Kidney glomerular epithelial cell (primary cell): ENCODE measurements around the gene PFN3.
A peak's percentile ranks its signal among the peaks of the same experiment; 100 is the strongest.

Experiments used
- DNase-seq: peaks from one replicate; lab custom pipeline; 2025; lab: John Stamatoyannopoulos, UW

The PFN3 gene, protein sequence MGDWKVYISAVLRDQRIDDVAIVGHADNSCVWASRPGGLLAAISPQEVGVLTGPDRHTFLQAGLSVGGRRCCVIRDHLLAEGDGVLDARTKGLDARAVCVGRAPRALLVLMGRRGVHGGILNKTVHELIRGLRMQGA

DNA sequence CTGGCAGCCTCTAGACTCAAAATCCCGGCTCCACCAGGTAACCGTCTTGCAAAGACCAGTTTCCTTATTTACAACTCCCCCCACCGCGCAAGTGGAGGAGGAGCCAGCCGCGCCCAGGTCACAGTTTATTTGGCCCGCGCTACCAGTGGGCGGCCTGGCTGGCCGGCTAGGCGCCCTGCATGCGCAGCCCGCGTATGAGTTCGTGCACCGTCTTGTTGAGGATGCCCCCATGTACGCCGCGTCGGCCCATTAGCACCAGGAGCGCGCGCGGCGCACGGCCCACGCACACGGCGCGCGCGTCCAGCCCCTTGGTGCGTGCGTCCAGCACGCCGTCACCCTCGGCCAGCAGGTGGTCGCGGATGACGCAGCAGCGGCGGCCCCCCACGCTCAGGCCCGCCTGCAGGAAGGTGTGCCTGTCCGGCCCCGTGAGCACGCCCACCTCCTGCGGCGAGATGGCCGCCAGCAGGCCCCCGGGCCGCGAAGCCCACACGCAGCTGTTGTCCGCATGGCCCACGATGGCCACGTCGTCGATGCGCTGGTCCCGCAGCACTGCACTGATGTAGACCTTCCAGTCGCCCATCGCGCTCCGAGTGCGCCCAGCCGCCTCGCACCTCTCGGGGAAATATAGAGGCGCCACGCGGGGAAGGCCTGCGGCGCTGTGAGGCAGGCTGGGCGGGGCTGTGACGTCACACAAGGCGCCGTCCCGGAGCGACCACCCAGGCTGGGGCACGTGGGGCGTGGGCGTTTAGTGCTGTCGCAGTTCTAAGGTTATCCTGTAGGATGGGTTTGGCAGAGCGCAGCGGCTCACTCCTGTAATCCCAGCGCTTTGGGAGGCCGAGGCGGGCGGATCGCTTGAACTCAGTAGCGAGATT, at the start of gene PFN3:
PFN3 (minus strand) TSS at position 665 of the 872 bp plus-strand sequence; CDS start at position 580, 85 bp downstream.
- DNase-seq, result no peak

DNA sequence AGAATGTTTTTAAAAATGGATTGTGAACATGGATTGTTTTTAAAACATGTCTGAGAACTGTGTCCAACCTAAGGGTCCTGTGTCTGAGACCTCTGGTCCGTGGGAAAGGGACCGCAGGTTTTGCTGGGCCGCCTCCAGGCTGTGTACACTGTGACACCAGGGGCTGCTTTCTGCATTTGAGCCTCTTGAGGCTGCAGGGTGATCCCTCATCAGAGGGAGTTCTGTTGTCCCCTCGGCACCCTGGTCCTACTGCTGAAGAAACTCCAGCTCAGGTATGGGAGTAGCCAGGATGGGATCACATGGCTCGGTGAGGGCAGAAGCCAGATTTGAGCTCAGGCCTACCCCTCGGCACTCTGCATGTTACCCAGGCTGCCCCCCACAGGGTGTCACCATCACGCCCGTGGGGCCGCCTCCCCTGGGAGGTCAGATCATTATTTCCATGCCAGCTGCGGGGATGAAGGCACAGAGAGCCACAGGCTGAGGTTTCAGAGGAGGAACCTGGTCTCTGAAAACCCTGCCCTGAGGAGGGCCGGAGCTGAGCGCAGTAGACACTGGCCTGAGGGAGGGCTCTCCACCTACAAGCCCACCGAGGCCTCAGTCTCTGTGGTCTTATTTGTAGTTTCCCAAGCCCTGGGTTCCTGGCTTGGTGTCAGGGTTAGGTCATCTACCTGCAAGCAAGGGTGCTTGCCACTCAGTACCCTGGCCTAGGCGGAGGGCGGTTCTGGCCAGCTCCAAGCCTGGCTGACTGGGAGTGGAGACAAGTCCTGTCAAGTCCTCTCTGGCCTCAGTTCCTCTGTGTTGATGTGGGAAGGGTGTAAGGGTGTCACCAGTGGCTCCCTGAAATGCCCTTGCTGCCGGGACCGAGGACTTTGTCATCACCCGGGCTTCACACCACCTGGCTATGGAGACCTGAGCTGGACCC, 48.9 kb upstream of the PFN3 start:
- DNase-seq, result no peak

DNA sequence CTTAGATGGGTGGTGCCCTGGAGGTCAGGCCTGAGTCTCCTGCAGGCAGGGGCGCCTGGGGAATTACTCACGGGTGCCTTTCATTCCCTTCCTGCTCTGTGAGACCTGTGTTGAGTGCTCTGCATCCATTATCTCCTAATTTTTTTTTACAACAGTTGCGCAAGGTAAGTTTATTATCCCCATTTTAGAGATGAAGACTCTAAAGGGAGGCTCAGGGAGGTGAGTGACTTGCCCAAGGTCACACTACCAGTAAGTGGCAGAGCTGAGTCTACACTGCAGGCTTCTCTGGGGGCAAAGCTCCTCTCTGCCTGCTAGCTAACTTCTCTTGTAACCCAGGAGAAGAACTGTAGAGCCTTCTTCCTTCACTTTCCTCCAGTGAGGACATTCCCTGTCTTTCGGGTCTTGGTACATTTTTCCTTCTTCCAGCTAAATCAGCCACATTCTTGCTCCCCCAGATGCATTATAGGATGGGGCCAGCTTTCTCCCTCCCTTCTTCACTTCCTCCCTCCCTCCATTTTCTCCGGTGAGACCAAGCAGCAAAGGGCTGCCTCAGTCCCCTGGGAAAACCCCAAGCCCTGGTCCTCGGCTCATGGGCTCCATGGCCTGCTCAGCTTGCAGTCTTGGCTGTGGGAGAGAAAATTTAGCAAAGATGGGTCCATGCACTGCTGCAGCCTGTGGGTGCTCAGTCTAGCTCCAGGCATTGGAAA, 47.9 kb upstream of the PFN3 start:
- DNase-seq, result no peak

DNA sequence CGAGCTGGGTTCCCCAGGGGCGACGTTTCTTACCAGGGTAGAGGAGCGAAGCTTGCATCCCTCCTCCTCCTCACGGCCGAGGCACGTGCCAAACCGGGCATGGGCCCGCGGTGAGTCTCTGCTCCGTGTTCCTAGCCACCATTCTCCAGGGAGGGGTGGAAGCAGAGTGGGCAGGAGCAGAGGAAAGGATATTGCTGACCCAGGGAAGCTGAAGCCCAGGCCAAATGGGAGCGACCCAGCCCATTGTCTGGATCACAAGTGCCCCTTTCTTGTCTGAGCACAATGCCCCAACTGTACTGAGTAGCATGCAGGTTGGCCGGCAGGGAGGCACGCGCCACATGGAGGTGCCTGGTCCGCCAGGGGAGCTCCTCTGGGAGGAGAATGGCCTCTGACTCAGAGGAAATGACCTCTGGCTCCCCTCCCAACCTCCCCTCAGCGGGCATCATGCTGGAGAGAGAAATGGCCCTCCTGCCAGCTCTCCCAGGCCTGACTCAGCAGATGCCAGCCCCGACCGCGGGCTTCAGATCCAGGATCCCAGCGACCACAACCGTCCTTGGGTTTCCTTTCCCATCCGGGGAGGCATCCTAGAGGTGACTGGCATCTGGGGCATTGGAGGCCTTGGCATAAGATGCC, 47.3 kb upstream of the PFN3 start:
- peak; percentile 87 for DNase-seq

DNA sequence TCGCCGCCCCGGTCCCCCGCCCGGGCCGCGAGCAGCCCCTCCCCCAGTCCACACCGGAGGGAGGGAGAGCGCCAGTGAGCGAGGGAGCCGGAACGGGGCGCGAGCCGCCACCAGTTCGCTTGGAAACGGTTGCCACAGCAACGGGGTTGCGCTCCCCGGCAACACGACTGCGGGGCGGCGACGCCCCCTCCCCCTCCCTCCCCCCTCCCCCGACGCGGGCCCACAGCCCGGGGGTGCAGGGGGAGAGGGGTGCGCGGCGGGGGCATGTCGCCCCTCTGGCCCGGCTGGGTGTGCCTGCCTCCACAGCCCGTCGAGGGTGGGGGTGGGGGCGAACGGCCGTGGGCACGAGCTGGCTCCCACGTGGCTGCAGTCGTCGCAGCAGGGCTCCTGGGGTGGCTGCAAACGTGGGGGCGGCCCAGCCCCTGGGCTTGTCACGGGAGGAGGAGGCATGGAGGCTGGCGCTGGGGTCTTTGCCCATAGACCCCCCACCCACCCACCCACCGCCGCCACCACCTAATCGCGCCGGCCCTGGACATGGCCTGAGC, 46.7 kb upstream of the PFN3 start:
- no peak for DNase-seq

DNA sequence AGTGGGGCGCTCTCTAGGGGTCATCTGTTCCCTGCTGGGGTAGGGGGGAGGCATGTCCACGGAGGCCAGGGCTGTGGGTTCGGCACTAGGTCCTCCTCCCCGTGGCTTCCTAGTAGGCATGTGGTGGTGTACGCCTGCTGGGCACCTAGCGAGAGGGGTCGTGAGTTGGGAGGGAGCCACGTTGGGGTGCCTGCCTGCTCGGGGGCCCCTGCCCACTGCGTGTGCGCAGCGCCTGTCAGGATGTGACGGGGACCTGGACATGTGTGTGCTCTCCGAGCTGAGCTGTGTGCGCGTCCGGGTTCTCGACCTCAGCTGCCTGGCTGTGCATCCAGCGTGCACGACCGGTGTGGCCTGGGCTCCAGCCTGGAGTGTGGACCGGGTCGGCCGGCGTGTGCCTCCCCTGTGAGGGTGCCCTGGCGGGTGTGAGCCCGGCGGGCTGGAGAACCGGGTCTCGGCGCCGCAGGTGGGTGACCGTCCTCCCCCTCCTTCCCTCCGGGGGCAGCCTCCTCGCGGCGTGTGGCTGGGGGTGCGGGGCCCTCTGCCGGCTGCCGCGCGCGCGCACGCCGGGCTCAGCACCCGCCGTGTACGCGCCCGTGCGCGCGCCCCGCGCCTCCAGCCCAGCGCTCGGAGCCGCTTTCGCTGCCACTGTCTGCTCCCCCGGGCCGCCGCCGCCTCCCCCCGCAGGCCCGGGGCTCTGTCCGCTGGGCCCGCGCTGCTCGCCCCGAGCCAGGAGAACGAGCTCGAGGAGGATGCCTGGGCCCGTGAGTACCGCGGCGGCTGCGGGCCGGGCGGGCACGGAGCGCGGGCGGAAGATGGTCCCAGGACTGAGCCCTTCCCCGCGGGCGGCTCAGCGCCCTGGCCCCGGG, 46.0 kb upstream of the PFN3 start, which contains the start of gene PRR7:
PRR7 (plus strand) TSS at position 615 of the 866 bp plus-strand sequence. CDS start 8,254 bp downstream, outside the sequence.
- DNase-seq, result peak; percentile 57

DNA sequence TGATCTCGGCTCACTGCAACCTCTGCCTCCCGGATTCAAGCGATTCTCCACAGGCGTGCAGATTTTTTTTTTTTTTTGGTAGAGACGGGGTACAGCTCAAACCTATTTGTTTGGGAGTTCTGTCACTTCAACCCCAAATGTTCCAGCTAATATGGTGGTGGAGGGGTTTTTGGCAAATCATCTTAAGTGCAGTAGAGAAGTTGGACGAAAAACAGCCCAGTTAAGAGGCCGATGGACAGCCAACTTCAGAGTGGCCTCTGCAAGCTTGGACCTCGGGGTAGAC, 45.4 kb upstream of the PFN3 start:
- no peak for DNase-seq

DNA sequence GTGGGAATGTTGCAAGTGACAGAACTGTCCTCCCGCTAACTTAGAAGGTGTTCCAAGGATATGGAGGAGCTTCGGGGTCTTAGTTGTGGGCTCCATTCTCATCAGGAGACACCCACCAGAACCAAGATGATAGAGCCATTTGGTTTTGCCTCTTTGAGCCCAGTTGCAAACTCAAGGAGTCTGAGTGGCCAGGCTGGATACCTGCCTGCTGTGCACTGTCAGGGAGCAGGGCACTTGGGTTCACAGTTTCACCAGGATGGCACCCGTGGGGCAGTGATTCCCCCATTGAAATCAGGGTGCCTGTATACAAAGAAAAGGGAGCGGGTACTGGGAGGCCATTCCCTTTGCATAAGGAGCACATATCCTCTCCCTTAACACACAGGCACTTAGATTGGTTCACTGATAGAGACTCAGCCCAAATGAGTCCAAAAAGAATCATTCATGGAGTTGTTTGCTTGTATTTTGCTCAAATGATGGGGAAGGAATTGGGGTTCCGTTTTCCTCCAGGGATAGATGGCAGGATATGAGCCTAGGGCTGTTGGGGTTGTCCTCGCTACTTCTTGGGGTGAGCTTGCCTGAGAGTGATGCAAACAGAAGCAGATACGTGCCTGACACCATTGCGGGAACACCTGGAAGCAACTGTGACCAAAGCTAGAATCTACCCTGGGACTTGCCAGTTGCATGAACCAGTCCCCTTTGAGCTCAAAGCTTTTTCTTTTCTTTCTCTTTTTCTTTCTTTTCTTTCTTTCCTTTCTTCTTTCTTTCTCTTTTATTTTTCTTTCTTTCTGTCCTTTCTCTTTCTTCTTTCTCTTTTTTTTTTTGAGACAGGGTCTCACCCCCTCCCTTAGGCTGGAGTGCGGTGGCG, 44.8 kb upstream of the PFN3 start:
- DNase-seq, result no peak

DNA sequence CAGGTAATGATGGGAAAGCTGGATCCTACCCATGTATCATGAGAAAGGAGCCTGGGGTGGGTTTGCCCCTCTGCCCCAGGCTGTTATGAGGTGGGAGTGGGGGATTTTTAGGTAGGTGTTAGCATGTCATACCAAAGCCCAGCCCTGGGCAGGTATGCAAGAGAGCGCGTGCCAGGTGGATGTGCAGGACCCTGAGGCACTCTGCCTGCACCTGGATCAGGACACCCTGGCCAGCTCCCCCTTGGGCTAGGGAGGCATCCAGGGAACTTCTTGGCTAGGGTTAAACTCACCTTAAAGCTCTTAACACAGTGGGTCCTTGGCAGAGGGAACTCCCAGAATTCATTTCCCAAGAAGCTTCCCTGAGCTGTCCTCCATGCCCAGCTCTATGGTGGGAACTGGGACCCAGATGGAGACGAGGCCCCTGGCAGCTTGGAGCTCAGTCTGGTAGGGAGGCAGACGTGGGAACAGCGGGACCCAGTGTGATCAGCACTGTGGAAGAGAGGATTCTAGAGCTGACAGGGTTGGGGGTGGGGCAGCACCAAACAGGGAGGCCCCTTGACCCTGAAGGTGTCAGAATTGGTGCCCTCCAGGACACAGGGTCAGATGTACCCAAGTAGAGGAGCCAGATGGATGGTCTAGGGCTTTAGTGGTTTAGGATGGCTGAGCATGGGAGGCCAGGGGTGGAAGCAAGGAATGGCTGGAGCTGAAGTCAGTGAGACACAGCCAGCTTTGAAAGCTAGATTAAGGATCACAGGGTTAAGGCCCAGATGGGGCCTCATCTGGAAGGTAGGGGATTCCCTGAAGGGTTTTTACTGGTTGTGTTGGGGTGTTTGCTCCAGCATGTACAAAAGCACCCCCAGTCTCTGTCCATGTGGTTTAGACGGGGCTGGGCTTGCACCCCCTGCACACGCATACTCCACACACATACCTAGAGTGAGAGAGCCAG, 43.9 kb upstream of the PFN3 start:
- no peak for DNase-seq

DNA sequence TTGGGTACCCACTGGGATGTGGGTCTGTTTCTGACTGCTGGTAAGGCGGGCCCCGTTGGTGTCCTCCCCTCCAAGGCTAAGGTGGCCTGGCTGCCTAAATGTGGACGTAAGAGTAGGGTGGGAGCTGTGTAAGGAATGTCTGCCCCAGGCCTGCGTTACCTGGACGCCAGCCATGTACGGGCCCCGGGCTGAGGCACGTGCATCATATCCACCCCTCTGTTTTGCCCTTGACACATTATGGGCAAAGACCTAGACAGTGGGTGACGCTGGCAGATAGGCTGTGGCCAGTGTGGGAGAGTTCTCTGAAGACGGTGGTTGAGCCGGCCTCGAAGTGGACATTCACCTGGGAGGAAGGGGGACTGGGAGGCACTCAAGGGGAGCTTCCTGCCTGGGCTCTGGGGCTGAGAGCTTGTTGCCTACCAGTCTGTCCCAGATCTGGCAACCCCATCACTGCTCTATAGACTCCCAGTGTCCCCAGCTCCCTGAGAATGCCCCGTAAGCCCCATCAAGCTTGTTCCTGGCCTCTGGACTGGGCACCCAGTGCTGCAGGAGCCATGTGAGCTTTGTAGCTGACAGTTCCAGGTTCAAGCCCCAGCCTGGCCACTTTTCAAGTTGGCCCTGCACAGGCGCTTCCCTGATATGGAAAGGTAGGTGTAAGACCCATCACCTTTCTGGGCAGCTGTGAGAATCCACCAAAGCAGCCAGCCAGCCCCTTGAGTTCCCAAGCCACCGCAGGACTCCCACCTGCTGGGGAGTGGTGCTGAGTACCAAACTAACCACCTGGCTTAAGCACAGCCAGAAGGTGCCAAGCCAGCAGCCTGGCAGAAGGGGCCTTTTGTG, 42.9 kb upstream of the PFN3 start:
- no peak for DNase-seq

DNA sequence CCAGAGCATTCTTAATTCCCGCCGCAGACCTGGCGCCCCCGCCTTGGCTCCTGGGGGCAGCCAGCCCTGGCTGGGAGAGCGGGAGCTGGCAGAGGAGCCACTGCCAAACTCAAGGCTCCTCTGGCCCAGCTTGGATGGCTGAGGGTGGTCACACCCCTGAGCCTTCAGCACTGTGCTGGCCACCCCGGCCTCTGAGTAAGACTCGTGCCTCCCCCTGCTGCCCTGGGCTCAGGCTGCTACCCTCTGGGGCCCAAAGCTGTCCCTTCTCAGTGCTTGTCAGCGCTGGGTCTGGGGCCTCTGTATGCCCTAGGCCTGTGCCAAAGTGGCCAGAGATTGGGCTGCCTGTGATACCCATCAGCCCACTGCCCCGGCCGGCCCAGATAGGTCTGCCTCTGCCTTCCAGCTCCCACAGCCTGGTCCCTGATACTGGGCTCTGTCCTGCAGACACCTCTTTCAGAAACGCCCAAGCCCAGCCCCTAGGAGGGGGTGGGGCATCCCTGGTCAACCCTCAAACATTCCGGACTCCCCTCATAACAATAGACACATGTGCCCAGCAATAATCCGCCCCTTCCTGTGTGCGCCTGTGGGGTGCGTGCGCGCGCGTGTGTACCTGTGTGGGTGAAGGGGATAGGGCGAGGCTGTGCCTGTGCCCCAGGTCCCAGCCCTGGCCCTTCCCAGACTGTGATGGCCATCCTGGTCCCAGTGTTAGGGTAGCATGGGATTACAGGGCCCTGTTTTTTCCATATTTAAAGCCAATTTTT, 41.8 kb upstream of the PFN3 start:
- DNase-seq, result no peak

DNA sequence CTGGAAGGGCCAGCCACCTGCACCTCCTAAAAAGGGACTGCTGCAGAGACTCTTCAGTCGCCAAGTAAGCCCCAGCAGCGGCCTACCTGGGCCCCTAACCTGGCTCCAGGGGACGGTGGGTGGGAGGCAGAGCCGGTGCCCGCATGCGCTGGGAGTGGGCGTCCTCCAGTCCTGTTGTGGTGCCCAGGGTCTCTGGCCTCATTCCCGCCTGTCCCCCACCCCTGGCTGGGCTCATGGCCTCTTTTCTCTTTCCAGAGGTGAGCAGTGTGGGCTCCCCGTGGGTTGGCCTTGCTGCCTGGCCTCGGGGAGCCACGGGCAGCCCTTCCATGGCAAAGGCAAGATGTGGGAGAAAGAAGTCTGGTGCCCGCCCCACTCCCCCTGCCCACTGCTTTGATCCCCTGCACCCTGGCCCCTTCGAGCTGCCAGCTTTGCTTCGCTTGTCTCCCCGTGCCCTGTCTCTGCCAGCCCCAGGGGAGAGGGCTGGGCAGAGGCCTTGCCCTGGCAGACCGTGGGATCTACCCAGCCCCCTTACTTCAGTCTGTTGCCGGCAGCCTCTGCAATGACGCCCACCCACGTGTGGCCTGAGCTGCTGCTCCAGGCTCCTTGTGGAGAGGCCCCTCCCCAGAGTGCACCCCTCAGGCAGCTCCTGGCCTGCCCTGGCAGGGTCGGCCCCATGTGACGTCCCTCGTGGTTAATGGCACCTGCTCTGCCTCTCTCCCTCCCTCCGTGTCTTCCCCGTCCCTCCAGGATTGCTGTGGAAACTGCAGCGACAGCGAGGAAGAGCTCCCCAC, 40.7 kb upstream of the PFN3 start:
- DNase-seq, result no peak

DNA sequence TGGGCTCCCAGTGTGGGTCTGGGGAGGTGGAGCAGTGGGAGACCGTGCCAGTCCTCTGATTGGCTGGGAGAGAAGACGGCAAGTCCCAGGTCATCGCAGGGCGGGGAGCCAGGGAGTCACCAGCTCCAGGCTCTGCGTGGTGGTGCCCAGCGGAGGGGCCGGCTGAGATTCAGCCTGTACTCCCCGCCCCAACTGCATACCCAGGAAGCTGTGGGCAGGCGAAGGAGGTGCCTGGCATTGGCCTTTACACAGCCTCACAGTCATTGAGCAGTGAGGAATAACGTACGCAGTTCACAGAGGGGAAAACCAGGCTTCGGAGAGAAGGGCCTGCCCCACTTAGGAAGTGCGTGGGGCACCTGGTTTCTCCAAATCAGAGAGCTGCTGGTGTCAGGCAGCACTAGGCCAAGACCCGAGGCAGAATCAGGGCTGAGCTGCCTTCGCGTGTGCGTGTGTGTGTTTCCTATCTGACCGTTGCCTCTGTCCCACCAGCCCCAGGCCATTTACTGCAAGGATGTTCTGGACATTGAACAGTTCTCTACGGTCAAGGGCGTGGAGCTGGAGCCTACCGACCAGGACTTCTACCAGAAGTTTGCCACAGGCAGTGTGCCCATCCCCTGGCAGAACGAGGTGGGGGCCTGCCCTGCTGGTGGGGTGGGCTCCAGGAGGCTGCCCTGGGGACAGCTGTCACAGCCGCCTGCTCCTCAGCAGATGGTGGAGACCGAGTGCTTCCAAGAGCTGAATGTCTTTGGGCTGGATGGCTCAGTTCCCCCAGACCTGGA, 39.9 kb upstream of the PFN3 start:
- no peak for DNase-seq

DNA sequence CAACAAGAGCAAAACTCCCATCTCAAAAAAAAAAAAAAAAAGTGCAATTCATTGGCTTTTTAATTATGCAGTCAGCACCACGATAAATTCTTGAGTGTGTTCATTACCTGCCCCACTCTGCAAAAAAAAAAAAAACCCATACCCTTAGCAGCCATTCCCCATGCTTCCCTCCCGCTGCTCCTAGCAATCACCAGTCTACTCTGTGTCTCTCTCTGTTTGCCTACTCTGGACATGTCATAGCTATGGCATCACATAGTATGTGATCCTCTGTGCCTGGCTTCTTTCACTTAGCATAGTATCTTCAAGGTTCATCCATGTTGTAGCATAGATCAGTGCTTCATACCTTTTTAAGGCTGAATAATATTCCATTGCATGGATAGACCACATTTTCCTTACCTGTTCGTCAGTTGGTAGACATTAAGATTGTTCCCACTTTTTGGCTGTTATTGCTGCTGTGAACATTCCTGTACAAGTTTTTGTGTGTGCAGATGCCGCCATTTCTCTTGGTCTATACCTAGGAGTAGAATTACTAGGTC, 39.1 kb upstream of the PFN3 start:
- no peak for DNase-seq

DNA sequence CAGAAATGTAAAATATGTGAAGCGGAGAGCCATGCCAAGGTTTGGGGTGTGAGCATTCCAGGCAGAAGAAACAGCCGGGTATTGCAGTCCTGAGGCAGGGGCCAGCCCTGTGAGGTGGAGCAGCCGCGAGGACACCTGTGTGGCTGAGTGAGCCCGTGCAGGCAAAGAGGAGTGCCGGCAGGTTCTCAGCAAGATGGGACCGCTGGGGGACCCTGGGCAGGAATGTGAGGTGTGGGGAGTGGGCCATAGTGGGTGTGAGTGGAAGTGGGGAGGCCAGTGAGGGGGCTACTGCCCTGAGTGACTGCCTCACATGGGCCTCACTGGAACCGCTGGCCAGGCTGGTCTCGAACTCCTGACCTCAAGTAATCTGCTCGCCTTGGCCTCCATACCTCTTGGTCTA, 38.0 kb upstream of the PFN3 start:
- DNase-seq, result no peak
